Measurements from ENCODE around the gene SLC22A14. TPM values are rescaled to one million over a fixed set of nuclear protein-coding genes. Genes with fewer than 3 reads are reported as not detected.

Gene SLC22A14
- total RNA-seq, 1 donor from 2014 or later = not detected

DNA sequence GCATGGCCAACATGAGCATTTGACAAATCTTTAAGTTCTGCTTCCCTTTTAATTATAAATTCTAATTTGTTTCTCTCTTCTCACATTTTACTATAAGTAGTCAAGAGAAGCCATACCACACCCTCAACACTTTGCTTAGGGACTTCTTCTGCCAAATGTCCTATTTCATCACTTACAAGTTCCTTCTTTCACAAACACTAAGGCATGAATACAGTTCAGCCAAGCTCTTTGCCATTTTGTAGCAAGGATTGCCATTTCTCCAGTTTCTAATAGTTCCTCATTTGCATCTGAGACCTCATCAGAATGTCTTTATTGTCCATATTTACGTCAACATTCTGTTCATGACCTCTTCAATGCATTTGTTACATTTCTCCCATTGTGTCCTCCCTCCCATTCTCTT, 29.4 kb downstream of the SLC22A14 start:
- H3K9me3 ChIP-seq = no peaks in the 10 kb centered on the region
- TF ChIP-seq, protein P1, sequence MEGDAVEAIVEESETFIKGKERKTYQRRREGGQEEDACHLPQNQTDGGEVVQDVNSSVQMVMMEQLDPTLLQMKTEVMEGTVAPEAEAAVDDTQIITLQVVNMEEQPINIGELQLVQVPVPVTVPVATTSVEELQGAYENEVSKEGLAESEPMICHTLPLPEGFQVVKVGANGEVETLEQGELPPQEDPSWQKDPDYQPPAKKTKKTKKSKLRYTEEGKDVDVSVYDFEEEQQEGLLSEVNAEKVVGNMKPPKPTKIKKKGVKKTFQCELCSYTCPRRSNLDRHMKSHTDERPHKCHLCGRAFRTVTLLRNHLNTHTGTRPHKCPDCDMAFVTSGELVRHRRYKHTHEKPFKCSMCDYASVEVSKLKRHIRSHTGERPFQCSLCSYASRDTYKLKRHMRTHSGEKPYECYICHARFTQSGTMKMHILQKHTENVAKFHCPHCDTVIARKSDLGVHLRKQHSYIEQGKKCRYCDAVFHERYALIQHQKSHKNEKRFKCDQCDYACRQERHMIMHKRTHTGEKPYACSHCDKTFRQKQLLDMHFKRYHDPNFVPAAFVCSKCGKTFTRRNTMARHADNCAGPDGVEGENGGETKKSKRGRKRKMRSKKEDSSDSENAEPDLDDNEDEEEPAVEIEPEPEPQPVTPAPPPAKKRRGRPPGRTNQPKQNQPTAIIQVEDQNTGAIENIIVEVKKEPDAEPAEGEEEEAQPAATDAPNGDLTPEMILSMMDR (IDR thresholded peaks at IDR 0.05) = no peak
- no peak for DNase-seq (ENCODE audit: low spot score in 2 of 2)
- no peak overlapping the region for H3K4me3 ChIP-seq
- no peak overlapping the region for H3K27ac ChIP-seq
- no peaks in the 10 kb centered on the region for H3K4me1 ChIP-seq
- intact Hi-C loops (cut with DNase I) = no loop called here
- no peaks in the 10 kb centered on the region for H3K27me3 ChIP-seq
- no peaks in the 10 kb centered on the region for H3K36me3 ChIP-seq

GRCh38 chr3:38311941-38312340, 29.8 kb downstream of the SLC22A14 start:
- Histone ChIP-seq H3K4me1 (no peaks in the 10 kb centered on the region), H3K36me3 (no peaks in the 10 kb centered on the region), H3K27me3 (no peaks in the 10 kb centered on the region), H3K27ac (no peak overlapping the region), H3K4me3 (no peak overlapping the region), H3K9me3 (no peaks in the 10 kb centered on the region)
- TF ChIP-seq, protein P1 (IDR thresholded peaks at IDR 0.05) = no peak
- no peak for DNase-seq (ENCODE audit: low spot score in 2 of 2)
- intact Hi-C loops (cut with DNase I) = no loop called here

GRCh38 chr3:38312356-38312755, 30.3 kb downstream of the SLC22A14 start:
- no peaks in the 10 kb centered on the region for H3K36me3 ChIP-seq
- DNase-seq (ENCODE audit: low spot score in 2 of 2) = no peak
- H3K27me3 ChIP-seq = no peaks in the 10 kb centered on the region
- intact Hi-C loops (cut with DNase I) = no loop called here
- H3K4me3 ChIP-seq = no peak overlapping the region
- no peaks in the 10 kb centered on the region for H3K9me3 ChIP-seq
- TF ChIP-seq, protein P1 (IDR thresholded peaks at IDR 0.05) = no peak
- no peaks in the 10 kb centered on the region for H3K4me1 ChIP-seq
- no peak overlapping the region for H3K27ac ChIP-seq

- TF ChIP-seq, protein P1 (IDR thresholded peaks at IDR 0.05) = no peak
- intact Hi-C loops (cut with DNase I) = no loop called here
- no peaks in the 10 kb centered on the region for H3K36me3 ChIP-seq
- no peak for DNase-seq (ENCODE audit: low spot score in 2 of 2)
- H3K4me3 ChIP-seq = no peak overlapping the region
- no peaks in the 10 kb centered on the region for H3K27me3 ChIP-seq
- no peaks in the 10 kb centered on the region for H3K9me3 ChIP-seq
- H3K4me1 ChIP-seq = no peaks in the 10 kb centered on the region
- no peak overlapping the region for H3K27ac ChIP-seq
These were observed 31.2 kb downstream of the SLC22A14 start for GRCh38 chr3:38313263-38313662.

- H3K9me3 ChIP-seq = no peaks in the 10 kb centered on the region
- no peak for DNase-seq (ENCODE audit: low spot score in 2 of 2)
- H3K4me1 ChIP-seq = no peaks in the 10 kb centered on the region
- H3K27ac ChIP-seq = no peak overlapping the region
- intact Hi-C loops (cut with DNase I) = no loop called here
- TF ChIP-seq, protein P1 (IDR thresholded peaks at IDR 0.05) = no peak
- no peaks in the 10 kb centered on the region for H3K27me3 ChIP-seq
- H3K36me3 ChIP-seq = no peaks in the 10 kb centered on the region
- no peak overlapping the region for H3K4me3 ChIP-seq
These were observed 31.6 kb downstream of the SLC22A14 start for GRCh38 chr3:38313695-38314094.

DNA sequence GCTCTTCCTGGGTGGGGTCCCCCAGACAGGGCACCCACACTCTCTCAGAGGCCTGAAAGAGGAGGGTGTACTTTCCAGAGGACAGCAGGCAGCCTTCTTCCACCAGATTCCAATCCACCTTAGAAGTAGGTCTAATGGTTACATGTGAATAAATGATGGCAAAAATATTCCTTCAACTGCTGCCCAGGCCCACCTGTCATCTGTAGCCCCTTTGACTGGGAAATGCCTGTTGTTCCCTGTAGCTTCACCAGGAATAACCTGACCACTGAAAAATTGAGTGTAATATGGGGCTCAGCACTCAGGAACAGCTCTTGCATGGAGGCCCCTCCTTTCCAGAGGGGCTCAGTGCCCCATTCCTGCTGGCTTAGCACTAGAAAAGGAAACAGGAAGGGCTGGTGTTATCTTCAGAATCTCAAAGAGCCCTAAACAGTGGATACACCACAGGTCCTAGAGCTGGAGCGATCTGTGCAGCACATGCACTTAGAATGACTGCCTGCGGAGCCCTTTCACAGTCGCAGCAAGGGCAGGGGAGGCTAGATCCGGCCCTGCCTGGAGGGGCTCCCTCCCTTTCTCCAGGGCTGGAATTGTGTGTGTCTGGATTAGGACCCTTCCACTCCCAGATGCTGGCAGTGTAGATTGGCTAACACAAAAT, 32.1 kb downstream of the SLC22A14 start:
- no peaks in the 10 kb centered on the region for H3K27me3 ChIP-seq
- H3K27ac ChIP-seq = no peak overlapping the region
- TF ChIP-seq, protein P1 (IDR thresholded peaks at IDR 0.05) = no peak
- no peak overlapping the region for H3K4me3 ChIP-seq
- H3K4me1 ChIP-seq = no peaks in the 10 kb centered on the region
- no peaks in the 10 kb centered on the region for H3K9me3 ChIP-seq
- intact Hi-C loops (cut with DNase I) = no loop called here
- DNase-seq (ENCODE audit: low spot score in 2 of 2) = no peak
- no peaks in the 10 kb centered on the region for H3K36me3 ChIP-seq

Measured in ascending aorta (tissue), 2 donors.